IMR-90 (cell line): ENCODE data around the gene TGFB1.

Experiments used
- BHLHE40 ChIP-seq: fragments of 150-350 bp; IDR thresholded peaks from 2 replicates; pipeline ENCODE4 v1.6.1; 2016; ENCODE audit warnings: mild to moderate bottlenecking, low read depth, low read length
- CEBPB ChIP-seq: IDR thresholded peaks from 2 replicates; pipeline ENCODE4 v1.6.1; 2012; ENCODE audit warnings: low read depth, low read length, improper control_type of control experiment
- FOS ChIP-seq: fragments of 150-350 bp; IDR thresholded peaks from 2 replicates; pipeline ENCODE4 v1.6.1; 2016; ENCODE audit warnings: low read depth, low read length
- MAFK ChIP-seq: IDR thresholded peaks from 2 replicates; pipeline ENCODE4 v1.6.1; 2012; ENCODE audit warnings: low read depth, low read length, improper control_type of control experiment
- MXI1 ChIP-seq: IDR thresholded peaks from 2 replicates; pipeline ENCODE4 v1.6.1; 2012; ENCODE audit warnings: low read depth, mild to moderate bottlenecking, low read length, moderate library complexity, borderline replicate concordance
- POLR2A ChIP-seq: IDR thresholded peaks from 2 replicates; pipeline ENCODE4 v1.6.1; 2012; ENCODE audit warnings: mild to moderate bottlenecking, low read depth, low read length
- RAD21 ChIP-seq: IDR thresholded peaks from 2 replicates; pipeline ENCODE4 v1.6.1; 2012; ENCODE audit warnings: low read length, improper control_type of control experiment
- RCOR1 ChIP-seq: IDR thresholded peaks from 2 replicates; pipeline ENCODE4 v1.6.1; 2012; ENCODE audit warnings: mild to moderate bottlenecking, low read length, improper control_type of control experiment; ENCODE audit not compliant: insufficient replicate concordance
- RFX5 ChIP-seq: IDR thresholded peaks from 2 replicates; pipeline ENCODE4 v1.8.0; 2012; ENCODE audit warnings: low read depth, mild to moderate bottlenecking, low read length, moderate library complexity
- TF ChIP-seq, protein P1 (sequence below): conservative IDR thresholded peaks from 2 replicates; pipeline ENCODE4 v1.5.1; 2012; ENCODE audit warnings: mild to moderate bottlenecking, low read depth, low read length, improper control_type of control experiment

DNA sequence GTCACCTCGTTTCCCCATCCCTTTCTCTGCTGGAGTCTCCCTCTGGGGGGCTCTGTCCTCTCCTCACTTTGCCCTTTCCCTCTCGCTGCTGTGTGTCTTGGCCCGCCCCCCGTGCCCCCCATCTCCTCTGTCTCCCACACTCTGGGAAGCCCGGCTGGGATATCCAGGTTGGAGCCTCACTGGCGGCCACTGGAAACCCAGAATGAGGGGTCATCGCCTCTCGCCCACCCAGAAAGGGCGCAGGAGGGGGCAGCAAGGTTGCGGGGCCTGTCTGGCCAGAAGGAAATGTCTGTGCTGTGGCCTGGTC lies 28.1 kb downstream of the TGFB1 start:
- TF ChIP-seq CEBPB: no peak
- TF ChIP-seq MXI1: no peak
- TF ChIP-seq, protein P1, sequence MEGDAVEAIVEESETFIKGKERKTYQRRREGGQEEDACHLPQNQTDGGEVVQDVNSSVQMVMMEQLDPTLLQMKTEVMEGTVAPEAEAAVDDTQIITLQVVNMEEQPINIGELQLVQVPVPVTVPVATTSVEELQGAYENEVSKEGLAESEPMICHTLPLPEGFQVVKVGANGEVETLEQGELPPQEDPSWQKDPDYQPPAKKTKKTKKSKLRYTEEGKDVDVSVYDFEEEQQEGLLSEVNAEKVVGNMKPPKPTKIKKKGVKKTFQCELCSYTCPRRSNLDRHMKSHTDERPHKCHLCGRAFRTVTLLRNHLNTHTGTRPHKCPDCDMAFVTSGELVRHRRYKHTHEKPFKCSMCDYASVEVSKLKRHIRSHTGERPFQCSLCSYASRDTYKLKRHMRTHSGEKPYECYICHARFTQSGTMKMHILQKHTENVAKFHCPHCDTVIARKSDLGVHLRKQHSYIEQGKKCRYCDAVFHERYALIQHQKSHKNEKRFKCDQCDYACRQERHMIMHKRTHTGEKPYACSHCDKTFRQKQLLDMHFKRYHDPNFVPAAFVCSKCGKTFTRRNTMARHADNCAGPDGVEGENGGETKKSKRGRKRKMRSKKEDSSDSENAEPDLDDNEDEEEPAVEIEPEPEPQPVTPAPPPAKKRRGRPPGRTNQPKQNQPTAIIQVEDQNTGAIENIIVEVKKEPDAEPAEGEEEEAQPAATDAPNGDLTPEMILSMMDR: no peak
- TF ChIP-seq POLR2A: no peak
- no peak for TF ChIP-seq BHLHE40
- no peak for TF ChIP-seq MAFK
- TF ChIP-seq RCOR1: no peak
- no peak for TF ChIP-seq RAD21
- no peak for TF ChIP-seq RFX5
- TF ChIP-seq FOS: no peak
